Loucy (cell line): ENCODE results near the gene IL1R2.

Source experiments
- EZH2phosphoT487 ChIP-seq: fragments of 200-600 bp; IDR thresholded peaks from 2 replicates; pipeline ENCODE4 v1.6.1; 2018; ENCODE audit warnings: antibody characterized with exemption, mild to moderate bottlenecking, moderate library complexity, borderline replicate concordance
- TF ChIP-seq, protein P1 (sequence below): fragments of 200-600 bp; sonication (generic); conservative IDR thresholded peaks from 2 replicates; pipeline ENCODE4 v1.5.1; 2014; ENCODE audit warnings: mild to moderate bottlenecking, antibody characterized with exemption, low read length

DNA sequence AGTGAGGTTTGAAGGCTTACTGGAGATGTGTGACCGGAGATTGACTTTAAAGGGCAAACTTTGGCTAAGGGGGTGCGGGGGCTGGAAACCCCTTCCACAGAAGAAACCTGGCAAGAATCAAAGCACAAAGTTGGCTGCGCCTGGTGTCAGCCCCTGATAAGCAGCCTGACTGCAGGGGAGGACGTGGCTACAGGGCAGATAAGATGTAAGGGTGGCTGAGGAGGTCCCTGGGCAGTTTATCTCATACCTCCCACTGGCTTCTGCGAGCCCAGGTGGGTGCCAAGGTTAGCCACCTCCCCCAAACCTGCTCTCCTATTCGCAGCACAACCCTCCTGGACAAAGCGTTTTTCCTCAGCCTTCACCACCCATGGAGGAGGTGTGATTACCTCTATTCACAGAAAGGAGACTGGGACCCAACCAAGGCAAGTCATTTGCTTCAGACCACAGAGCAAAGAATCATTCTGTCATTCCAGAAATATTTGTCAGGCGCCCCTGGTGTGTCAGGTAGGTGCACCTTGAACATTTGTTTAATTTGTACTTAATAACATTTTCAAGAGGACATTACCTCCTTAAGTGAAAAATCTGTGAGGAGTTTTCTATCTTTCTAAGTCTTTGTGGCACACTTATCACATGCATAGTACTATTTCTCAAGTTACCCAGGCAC lies 77.7 kb downstream of the IL1R2 start:
- TF ChIP-seq, protein P1, sequence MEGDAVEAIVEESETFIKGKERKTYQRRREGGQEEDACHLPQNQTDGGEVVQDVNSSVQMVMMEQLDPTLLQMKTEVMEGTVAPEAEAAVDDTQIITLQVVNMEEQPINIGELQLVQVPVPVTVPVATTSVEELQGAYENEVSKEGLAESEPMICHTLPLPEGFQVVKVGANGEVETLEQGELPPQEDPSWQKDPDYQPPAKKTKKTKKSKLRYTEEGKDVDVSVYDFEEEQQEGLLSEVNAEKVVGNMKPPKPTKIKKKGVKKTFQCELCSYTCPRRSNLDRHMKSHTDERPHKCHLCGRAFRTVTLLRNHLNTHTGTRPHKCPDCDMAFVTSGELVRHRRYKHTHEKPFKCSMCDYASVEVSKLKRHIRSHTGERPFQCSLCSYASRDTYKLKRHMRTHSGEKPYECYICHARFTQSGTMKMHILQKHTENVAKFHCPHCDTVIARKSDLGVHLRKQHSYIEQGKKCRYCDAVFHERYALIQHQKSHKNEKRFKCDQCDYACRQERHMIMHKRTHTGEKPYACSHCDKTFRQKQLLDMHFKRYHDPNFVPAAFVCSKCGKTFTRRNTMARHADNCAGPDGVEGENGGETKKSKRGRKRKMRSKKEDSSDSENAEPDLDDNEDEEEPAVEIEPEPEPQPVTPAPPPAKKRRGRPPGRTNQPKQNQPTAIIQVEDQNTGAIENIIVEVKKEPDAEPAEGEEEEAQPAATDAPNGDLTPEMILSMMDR = no peak
- TF ChIP-seq EZH2phosphoT487 = no peak
